HEK293 (cell line): Measurements from ENCODE around the gene PSMD3.

Source experiments
- CTCF ChIA-PET: fragments of 350-600 bp; formaldehyde crosslinking; extraction: SDS; loops from one replicate; lab custom pipeline; 2021; ENCODE audit warnings: antibody characterized with exemption; lab: Yijun Ruan, JAX
- POLR2A ChIA-PET: fragments of 300-600 bp; formaldehyde crosslinking; extraction: SDS; loops from one replicate; lab custom pipeline; 2020; ENCODE audit warnings: antibody characterized with exemption, inconsistent platforms; lab: Yijun Ruan, JAX
- H3K27ac ChIP-seq: fragments of 200-500 bp; sonication (Bioruptor generic); 2 replicates; pipeline ENCODE4 v1.5.1; 2014; ENCODE audit warnings: low read depth, low read length, control low read depth, inconsistent platforms; ENCODE audit errors: extremely low read depth
- H3K36me3 ChIP-seq, 2 experiments: fragments of 200-500 bp in 1 of 2; sonication (Bioruptor generic) in 1 of 2; 1 replicate in 1 of 2; 2 replicates in 1 of 2; pipeline ENCODE4 v1.5.1; 2014 to 2017; ENCODE audit warnings: inconsistent platforms in 2 of 2, low read length in 2 of 2; ENCODE audit not compliant: control insufficient read depth in 2 of 2, insufficient read depth in 1 of 2
- H3K4me1 ChIP-seq: fragments of 200-500 bp; sonication (Bioruptor generic); 2 replicates; pipeline ENCODE4 v1.5.1; 2014; ENCODE audit warnings: mild to moderate bottlenecking, low read length, inconsistent platforms; ENCODE audit not compliant: control insufficient read depth, insufficient read depth
- H3K4me3 ChIP-seq: 2 replicates; pipeline ENCODE4 v1.5.1; 2011; ENCODE audit warnings: low read depth, mild to moderate bottlenecking, control low read depth, low read length, moderate library complexity
- H3K9me3 ChIP-seq: fragments of 200-500 bp; sonication (Bioruptor generic); 2 replicates; pipeline ENCODE4 v1.5.1; 2014; ENCODE audit warnings: low read depth, low read length, inconsistent platforms; ENCODE audit not compliant: control insufficient read depth, insufficient read depth
- FEZF1 ChIP-seq: fragments of 450-650 bp; formaldehyde crosslinking; IDR thresholded peaks from 2 replicates; pipeline ENCODE4 v1.5.1; 2016; ENCODE audit warnings: missing biosample characterization, missing genetic modification characterization
- GFI1B ChIP-seq: fragments of 450-650 bp; formaldehyde crosslinking; IDR thresholded peaks from 2 replicates; pipeline ENCODE4 v1.5.1; 2016; ENCODE audit warnings: missing biosample characterization, missing genetic modification characterization
- GLIS1 ChIP-seq: fragments of 450-650 bp; formaldehyde crosslinking; IDR thresholded peaks from 2 replicates; pipeline ENCODE4 v1.5.1; 2016; ENCODE audit warnings: missing biosample characterization, missing genetic modification characterization
- GLIS2 ChIP-seq: fragments of 450-650 bp; formaldehyde crosslinking; IDR thresholded peaks from 2 replicates; pipeline ENCODE4 v1.5.1; 2016; ENCODE audit warnings: missing biosample characterization, missing genetic modification characterization
- KLF1 ChIP-seq: fragments of 450-650 bp; formaldehyde crosslinking; IDR thresholded peaks from 2 replicates; pipeline ENCODE4 v1.5.1; 2016; ENCODE audit warnings: missing biosample characterization, missing genetic modification characterization
- KLF9 ChIP-seq: fragments of 450-650 bp; formaldehyde crosslinking; IDR thresholded peaks from 2 replicates; pipeline ENCODE4 v1.5.1; 2016; ENCODE audit warnings: missing biosample characterization, missing genetic modification characterization, low read depth
- TRIM28 ChIP-seq: IDR thresholded peaks from 2 replicates; pipeline ENCODE4 v1.6.1; 2011; ENCODE audit warnings: low read length, control low read depth, borderline replicate concordance
- YY2 ChIP-seq: fragments of 450-650 bp; formaldehyde crosslinking; IDR thresholded peaks from 2 replicates; pipeline ENCODE4 v1.5.1; 2016; ENCODE audit warnings: missing biosample characterization, missing genetic modification characterization
- ZBTB8A ChIP-seq: fragments of 450-650 bp; formaldehyde crosslinking; IDR thresholded peaks from 2 replicates; pipeline ENCODE4 v1.5.1; 2016; ENCODE audit warnings: missing biosample characterization, missing genetic modification characterization
- ZNF10 ChIP-seq: fragments of 450-650 bp; formaldehyde crosslinking; IDR thresholded peaks from 2 replicates; pipeline ENCODE4 v1.5.1; 2017; ENCODE audit warnings: missing biosample characterization, missing genetic modification characterization
- ZNF302 ChIP-seq: fragments of 450-650 bp; formaldehyde crosslinking; IDR thresholded peaks from 2 replicates; pipeline ENCODE4 v1.5.1; 2016; ENCODE audit warnings: missing biosample characterization, missing genetic modification characterization, low read depth
- ZNF341 ChIP-seq: fragments of 450-650 bp; formaldehyde crosslinking; IDR thresholded peaks from 2 replicates; pipeline ENCODE4; 2016; ENCODE audit warnings: low read depth, missing biosample characterization, missing genetic modification characterization
- ZNF391 ChIP-seq: fragments of 450-650 bp; formaldehyde crosslinking; IDR thresholded peaks from 2 replicates; pipeline ENCODE4 v1.5.1; 2016; ENCODE audit warnings: low read depth, missing biosample characterization, missing genetic modification characterization, borderline replicate concordance
- ZNF530 ChIP-seq: fragments of 450-650 bp; formaldehyde crosslinking; IDR thresholded peaks from 2 replicates; pipeline ENCODE4 v1.5.1; 2016; ENCODE audit warnings: low read depth, missing biosample characterization, missing genetic modification characterization
- ZNF600 ChIP-seq: fragments of 450-650 bp; formaldehyde crosslinking; IDR thresholded peaks from 2 replicates; pipeline ENCODE4 v1.5.1; 2016; ENCODE audit warnings: missing biosample characterization, missing genetic modification characterization
- ZNF654 ChIP-seq: fragments of 450-650 bp; formaldehyde crosslinking; IDR thresholded peaks from 2 replicates; pipeline ENCODE4 v1.5.1; 2016; ENCODE audit warnings: low read depth, missing biosample characterization, missing genetic modification characterization
- ZNF660 ChIP-seq: fragments of 450-650 bp; IDR thresholded peaks from 2 replicates; pipeline ENCODE4 v1.5.1; 2018; ENCODE audit warnings: missing biosample characterization, mild to moderate bottlenecking, missing genetic modification characterization
- ZNF677 ChIP-seq: fragments of 450-650 bp; IDR thresholded peaks from 2 replicates; pipeline ENCODE4 v1.5.0; 2018; ENCODE audit warnings: missing biosample characterization, mild to moderate bottlenecking, missing genetic modification characterization, moderate library complexity
- ZNF776 ChIP-seq: fragments of 450-650 bp; formaldehyde crosslinking; IDR thresholded peaks from 2 replicates; pipeline ENCODE4 v1.5.0; 2017; ENCODE audit warnings: missing biosample characterization, missing genetic modification characterization, borderline replicate concordance
- ZNF785 ChIP-seq: fragments of 450-650 bp; formaldehyde crosslinking; IDR thresholded peaks from 2 replicates; pipeline ENCODE4 v1.5.1; 2016; ENCODE audit warnings: missing biosample characterization, missing genetic modification characterization
- ZSCAN30 ChIP-seq: fragments of 450-650 bp; IDR thresholded peaks from 2 replicates; pipeline ENCODE4 v1.5.1; 2018; ENCODE audit warnings: missing biosample characterization, mild to moderate bottlenecking, missing genetic modification characterization, moderate library complexity
- TF ChIP-seq, protein P1 (sequence below): fragments of 450-650 bp; formaldehyde crosslinking; IDR thresholded peaks from 2 replicates; pipeline ENCODE4 v1.5.1; 2016; ENCODE audit warnings: missing biosample characterization, missing genetic modification characterization, borderline replicate concordance
- TF ChIP-seq, protein P2 (sequence below): sonication (generic); formaldehyde crosslinking; IDR thresholded peaks from 2 replicates; pipeline ENCODE4 v1.8.1; 2022; ENCODE audit warnings: mild to moderate bottlenecking, moderate library complexity, missing genetic modification reagents
- TF ChIP-seq, protein P3 (sequence below): fragments of 450-650 bp; formaldehyde crosslinking; IDR thresholded peaks from 2 replicates; pipeline ENCODE4 v1.5.1; 2016; ENCODE audit warnings: missing biosample characterization, missing genetic modification characterization

The PSMD3 gene

DNA sequence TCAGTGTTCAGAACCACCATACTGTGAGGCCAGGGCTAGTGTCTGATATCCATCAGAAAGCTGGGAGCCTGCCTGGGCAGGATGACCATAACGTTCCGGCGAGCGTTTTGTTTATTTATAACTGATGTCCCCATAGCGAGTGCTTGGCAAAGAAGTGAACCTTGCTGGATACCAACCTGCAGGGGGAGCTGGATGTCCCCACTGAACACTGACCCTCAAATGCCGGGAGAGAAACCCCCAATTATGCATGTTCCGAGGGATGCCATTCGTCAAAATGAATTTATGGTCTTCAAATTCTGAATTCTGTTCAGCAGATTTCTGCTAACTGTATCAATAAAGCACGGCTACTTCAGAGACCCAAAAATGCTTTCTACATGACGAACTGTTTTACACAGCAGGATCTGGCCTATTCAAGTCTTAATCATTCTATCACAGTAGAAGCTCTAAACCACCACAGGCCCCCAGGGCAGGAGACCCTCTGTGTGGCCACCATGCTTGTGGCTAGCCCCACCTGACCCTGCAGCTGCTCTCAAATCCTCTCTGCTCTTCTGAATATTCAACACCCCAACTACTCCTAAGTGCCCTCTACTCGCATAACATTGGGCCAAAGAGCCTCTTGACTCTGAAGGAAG lies 58.4 kb downstream of the PSMD3 start (continued):
- TF ChIP-seq, protein P1, sequence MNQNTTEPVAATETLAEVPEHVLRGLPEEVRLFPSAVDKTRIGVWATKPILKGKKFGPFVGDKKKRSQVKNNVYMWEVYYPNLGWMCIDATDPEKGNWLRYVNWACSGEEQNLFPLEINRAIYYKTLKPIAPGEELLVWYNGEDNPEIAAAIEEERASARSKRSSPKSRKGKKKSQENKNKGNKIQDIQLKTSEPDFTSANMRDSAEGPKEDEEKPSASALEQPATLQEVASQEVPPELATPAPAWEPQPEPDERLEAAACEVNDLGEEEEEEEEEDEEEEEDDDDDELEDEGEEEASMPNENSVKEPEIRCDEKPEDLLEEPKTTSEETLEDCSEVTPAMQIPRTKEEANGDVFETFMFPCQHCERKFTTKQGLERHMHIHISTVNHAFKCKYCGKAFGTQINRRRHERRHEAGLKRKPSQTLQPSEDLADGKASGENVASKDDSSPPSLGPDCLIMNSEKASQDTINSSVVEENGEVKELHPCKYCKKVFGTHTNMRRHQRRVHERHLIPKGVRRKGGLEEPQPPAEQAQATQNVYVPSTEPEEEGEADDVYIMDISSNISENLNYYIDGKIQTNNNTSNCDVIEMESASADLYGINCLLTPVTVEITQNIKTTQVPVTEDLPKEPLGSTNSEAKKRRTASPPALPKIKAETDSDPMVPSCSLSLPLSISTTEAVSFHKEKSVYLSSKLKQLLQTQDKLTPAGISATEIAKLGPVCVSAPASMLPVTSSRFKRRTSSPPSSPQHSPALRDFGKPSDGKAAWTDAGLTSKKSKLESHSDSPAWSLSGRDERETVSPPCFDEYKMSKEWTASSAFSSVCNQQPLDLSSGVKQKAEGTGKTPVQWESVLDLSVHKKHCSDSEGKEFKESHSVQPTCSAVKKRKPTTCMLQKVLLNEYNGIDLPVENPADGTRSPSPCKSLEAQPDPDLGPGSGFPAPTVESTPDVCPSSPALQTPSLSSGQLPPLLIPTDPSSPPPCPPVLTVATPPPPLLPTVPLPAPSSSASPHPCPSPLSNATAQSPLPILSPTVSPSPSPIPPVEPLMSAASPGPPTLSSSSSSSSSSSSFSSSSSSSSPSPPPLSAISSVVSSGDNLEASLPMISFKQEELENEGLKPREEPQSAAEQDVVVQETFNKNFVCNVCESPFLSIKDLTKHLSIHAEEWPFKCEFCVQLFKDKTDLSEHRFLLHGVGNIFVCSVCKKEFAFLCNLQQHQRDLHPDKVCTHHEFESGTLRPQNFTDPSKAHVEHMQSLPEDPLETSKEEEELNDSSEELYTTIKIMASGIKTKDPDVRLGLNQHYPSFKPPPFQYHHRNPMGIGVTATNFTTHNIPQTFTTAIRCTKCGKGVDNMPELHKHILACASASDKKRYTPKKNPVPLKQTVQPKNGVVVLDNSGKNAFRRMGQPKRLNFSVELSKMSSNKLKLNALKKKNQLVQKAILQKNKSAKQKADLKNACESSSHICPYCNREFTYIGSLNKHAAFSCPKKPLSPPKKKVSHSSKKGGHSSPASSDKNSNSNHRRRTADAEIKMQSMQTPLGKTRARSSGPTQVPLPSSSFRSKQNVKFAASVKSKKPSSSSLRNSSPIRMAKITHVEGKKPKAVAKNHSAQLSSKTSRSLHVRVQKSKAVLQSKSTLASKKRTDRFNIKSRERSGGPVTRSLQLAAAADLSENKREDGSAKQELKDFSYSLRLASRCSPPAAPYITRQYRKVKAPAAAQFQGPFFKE (tag by site-specific recombination) = no peak
- TF ChIP-seq, protein P2, sequence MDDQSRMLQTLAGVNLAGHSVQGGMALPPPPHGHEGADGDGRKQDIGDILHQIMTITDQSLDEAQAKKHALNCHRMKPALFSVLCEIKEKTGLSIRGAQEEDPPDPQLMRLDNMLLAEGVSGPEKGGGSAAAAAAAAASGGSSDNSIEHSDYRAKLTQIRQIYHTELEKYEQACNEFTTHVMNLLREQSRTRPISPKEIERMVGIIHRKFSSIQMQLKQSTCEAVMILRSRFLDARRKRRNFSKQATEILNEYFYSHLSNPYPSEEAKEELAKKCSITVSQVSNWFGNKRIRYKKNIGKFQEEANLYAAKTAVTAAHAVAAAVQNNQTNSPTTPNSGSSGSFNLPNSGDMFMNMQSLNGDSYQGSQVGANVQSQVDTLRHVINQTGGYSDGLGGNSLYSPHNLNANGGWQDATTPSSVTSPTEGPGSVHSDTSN (CRISPR knock-in tag) = no peak
- TF ChIP-seq KLF9 (tag by site-specific recombination) (no peak), ZNF530 (tag by site-specific recombination) (no peak), GLIS2 (peak; percentile 28; the same call in 1 of the 2 replicates), KLF1 (tag by site-specific recombination) (no peak), ZNF677 (tag by site-specific recombination) (no peak), ZNF341 (tag by site-specific recombination) (no peak), ZSCAN30 (tag by site-specific recombination) (no peak), GFI1B (tag by site-specific recombination) (no peak), GLIS1 (tag by site-specific recombination) (0 out of 2 replicates have a peak, but pooled peaks have one; percentile 7), ZNF660 (tag by site-specific recombination) (peak; percentile 74), ZNF654 (peak; percentile 11; the same call in 1 of the 2 replicates), ZNF302 (no peak), ZBTB8A (tag by site-specific recombination) (no peak), ZNF785 (tag by site-specific recombination) (no peak), ZNF600 (tag by site-specific recombination) (0 out of 2 replicates have a peak, but pooled peaks have one; percentile 30)
- TF ChIP-seq, protein P3, sequence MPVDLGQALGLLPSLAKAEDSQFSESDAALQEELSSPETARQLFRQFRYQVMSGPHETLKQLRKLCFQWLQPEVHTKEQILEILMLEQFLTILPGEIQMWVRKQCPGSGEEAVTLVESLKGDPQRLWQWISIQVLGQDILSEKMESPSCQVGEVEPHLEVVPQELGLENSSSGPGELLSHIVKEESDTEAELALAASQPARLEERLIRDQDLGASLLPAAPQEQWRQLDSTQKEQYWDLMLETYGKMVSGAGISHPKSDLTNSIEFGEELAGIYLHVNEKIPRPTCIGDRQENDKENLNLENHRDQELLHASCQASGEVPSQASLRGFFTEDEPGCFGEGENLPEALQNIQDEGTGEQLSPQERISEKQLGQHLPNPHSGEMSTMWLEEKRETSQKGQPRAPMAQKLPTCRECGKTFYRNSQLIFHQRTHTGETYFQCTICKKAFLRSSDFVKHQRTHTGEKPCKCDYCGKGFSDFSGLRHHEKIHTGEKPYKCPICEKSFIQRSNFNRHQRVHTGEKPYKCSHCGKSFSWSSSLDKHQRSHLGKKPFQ (tag by site-specific recombination) = no peak

DNA sequence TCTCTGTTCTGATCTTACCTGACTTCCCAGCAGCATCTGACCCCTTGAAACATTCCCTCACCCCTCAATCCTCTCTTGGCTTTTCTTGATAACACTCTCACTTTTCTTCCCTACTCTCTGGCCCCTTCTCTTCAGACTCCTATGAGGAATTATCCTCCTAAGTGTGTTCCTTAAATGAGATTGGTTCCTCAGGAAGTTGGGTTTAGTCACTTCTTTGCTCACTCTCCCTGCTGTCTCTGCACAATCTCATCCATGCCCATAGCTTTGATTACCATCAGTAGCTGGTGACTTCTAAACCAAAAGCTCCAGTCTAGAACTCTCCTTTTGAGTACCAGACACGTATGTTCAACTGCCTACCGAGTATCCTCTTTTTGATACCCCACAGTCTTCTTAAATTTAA lies 60.6 kb downstream of the PSMD3 start:
- H3K9me3 ChIP-seq = no peaks in the 10 kb centered on the region
- H3K4me3 ChIP-seq = no peak overlapping the region
- ChIA-PET POLR2A (interaction anchor here (2.2 kb wide), 1 partner anchor 13 kb away, joined by 11 read pairs; the partner anchor contains the start of gene MED24), CTCF (interaction anchor here (1.3 to 9.5 kb wide), 7 partner anchors 14 to 72 kb away, joined by 3 to 127 read pairs (median 6); no protein-coding TSS in a partner anchor)
- H3K4me1 ChIP-seq = no peaks in the 10 kb centered on the region
- no peak overlapping the region for H3K27ac ChIP-seq
- TF ChIP-seq ZNF776 (no peak), ZNF391 (tag by site-specific recombination) (no peak), TRIM28 (no peak), YY2 (tag by site-specific recombination) (no peak), FEZF1 (tag by site-specific recombination) (no peak), ZNF10 (tag by site-specific recombination) (no peak)
- peaks cover 26 to 32% of the 10 kb centered on the region in 2 experiments; a peak in 2 of 3 replicates for H3K36me3 ChIP-seq
